Sciatic nerve (tissue), 2 donors: ENCODE data around the gene FLT1. TPM values are rescaled to one million over a fixed set of nuclear protein-coding genes. Genes with fewer than 3 reads are reported as not detected.

Experiments
- ATAC-seq: fragments of 200-7000 bp; cut with Tn5 transposase; one replicate; pipeline ENCODE4 v1.9.1; 2020; ENCODE audit warnings: mild to moderate bottlenecking, moderate library complexity
- DNase-seq: peaks from one replicate; pipeline ENCODE4 v3.0.0-alpha.2; 2020; ENCODE audit warnings: low spot score
- intact Hi-C: fragments of 100-400 bp; cut with DNase I; formaldehyde crosslinking; loops from one replicate; pipeline ENCODE4 v1.14.2; 2022
- total RNA-seq: library from RNA; stranded (reverse); fragmentation: NEBNext Ultra II Directional; extraction: Animal tissue kit (Norgen Biotek cat#: 25700); gene quantifications from one replicate; pipeline ENCODE4 v1.2.1, GENCODE V29; 2021
- donor health status: DM: no; HTN: no; CAD: no.
- donor health status: DM: no; HTN: no; CAD: no.

The FLT1 gene
- total RNA-seq, 1 donor from 2014 or later, result 84.8 TPM

- DNase-seq (no peak), ATAC-seq (no peak)
- intact Hi-C loops, result no loop called here
Observed at GRCh38 chr13:28338742-28339141, 156.2 kb downstream of the FLT1 start.

DNA sequence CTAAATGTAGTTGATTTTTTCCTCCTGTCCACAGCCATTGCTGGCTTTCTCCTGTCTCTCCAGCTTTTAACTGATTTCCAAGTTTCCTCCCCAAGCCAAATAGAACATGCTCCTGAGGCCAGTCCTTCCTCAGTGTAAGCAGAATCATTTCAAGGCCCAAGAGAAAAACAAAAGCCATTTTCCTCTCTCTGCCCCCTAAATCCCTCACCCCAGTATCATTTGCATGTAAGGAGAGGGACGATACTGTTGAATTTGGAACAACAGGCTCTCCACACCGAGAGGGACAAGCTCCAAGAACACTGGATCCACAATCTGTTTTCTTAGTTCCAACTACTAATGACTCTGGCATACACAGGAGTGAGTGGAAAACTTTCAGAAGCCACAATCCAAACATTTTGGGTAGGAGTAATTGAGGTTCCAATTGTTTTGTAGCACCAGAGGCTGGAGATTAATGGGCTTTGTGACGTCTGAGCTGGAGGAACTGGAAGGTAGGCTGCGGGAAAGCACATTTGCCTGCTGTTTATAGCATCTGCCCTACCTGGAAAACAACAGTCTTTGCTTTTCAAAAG is 156.8 kb downstream of the FLT1 start:
- no peak for DNase-seq
- intact Hi-C loops, result no loop called here

GRCh38 chr13:28337166-28338005 is 157.5 kb downstream of the FLT1 start:
- intact Hi-C loops, result no loop called here
- peak; percentile 65 for ATAC-seq
- DNase-seq, result no peak

More for the DNA sequence above, 156.8 kb downstream of the FLT1 start:
- peak; percentile 67 for ATAC-seq

- intact Hi-C loops, result no loop called here
- ATAC-seq (peak; percentile 75), DNase-seq (no peak)
Observed at GRCh38 chr13:28336193-28336657, 158.7 kb downstream of the FLT1 start.

DNA sequence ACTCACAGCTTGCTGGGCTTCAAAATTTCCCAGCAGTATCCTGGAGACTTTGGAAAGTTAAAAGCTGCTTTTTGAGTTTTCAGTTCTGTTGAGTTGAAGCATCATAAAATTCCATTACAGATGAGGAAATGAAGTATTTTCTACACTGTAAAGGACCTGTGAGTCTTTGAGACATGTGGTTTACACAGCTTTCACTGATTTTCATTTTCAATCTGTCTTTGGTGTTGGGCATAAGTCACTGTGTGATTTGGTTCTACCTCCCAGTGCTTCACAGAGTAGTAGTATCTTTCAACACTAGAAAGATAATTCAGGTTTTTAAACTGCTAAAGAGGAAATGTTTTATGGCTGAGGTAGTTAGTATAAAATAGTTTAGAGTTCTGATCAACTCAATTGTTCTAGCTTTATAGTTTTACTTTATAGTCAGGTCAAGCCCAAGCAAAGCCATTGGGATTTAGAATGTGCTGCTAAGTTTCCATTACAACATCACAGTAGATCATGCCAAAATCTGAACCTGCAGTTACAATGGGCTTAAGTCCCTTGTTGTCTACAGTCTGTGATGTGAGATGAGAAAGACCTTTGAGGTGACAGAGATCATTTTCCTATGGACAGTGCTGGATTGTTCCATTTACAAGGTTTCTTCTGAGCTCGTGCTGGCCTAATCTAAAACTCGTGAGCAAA is 161.6 kb downstream of the FLT1 start:
- ATAC-seq, result no peak
- DNase-seq, result no peak
- intact Hi-C loops, result no loop called here

- intact Hi-C loops, result no loop called here
- DNase-seq (no peak), ATAC-seq (peak; percentile 38)
Observed at GRCh38 chr13:28329395-28330158, 165.4 kb downstream of the FLT1 start.

DNA sequence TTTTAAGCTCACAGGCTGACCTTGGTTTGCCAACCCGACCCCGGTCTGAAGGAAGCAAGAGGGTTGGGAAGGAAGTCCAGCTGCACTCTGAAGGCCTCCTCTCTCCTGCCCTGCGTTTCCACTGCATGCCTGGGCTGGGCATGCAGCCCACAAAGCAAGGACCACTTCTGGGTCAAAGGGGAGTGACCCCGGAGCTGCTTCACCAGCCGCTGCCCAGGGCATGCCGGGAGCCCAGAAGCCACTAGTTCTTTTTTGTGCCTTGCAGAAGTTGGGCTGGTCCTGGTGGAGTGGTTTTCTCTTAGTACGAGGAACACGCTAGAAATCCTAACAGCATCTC is 166.7 kb downstream of the FLT1 start:
- intact Hi-C loops, result no loop called here
- DNase-seq (no peak), ATAC-seq (no peak)

GRCh38 chr13:28327373-28328270 is 167.3 kb downstream of the FLT1 start:
- no peak for DNase-seq
- intact Hi-C loops, result no loop called here
- ATAC-seq, result no peak

DNA sequence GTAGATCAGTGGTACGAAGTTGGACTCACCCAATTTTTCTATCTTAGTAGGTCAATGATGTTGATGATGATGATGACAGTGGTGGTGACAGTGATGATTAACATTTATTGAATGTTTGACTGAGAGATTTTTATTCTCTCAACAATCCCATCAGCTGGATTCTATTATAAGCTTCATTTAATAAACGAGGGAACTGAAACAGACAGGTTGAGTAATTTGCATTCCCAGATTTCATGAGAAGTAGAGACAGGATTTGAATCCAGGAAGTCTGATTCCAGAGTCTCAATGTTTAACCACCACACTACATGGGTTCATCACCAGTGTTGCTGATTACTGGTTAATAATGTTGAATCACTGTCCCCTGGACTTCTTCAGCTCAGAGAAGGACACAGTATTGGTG is 168.9 kb downstream of the FLT1 start:
- DNase-seq (no peak), ATAC-seq (no peak)
- intact Hi-C loops, result no loop called here

DNA sequence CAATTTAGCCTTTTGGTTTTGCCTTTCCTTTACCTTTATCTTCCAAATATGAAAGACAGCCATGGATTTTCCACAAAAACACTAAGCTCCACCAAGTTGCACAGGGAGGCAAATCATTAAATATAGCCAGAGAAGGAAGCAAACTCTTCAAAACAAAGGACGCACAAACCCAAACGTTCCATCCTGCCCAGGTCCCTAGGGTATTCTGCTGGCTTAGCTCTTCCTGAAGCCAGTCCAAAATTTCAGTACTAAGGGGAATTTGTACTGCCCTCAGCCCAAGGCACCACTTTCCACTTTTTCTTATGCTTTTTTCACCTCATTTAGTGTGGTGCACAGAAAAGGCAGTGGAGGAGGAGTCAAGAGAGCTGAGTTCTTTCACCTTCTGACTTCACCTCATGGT is 169.9 kb downstream of the FLT1 start:
- intact Hi-C loops, result no loop called here
- DNase-seq, result no peak
- no peak for ATAC-seq

GRCh38 chr13:28324181-28324789 is 170.6 kb downstream of the FLT1 start:
- peak; percentile 73 for ATAC-seq
- DNase-seq, result no peak
- intact Hi-C loops, result no loop called here

- intact Hi-C loops, result no loop called here
- peak; percentile 32 for ATAC-seq
- DNase-seq, result no peak
Observed at GRCh38 chr13:28322256-28322905, 172.5 kb downstream of the FLT1 start.

GRCh38 chr13:28321756-28322155 is 173.2 kb downstream of the FLT1 start:
- ATAC-seq, result no peak
- intact Hi-C loops, result no loop called here
- DNase-seq, result no peak

DNA sequence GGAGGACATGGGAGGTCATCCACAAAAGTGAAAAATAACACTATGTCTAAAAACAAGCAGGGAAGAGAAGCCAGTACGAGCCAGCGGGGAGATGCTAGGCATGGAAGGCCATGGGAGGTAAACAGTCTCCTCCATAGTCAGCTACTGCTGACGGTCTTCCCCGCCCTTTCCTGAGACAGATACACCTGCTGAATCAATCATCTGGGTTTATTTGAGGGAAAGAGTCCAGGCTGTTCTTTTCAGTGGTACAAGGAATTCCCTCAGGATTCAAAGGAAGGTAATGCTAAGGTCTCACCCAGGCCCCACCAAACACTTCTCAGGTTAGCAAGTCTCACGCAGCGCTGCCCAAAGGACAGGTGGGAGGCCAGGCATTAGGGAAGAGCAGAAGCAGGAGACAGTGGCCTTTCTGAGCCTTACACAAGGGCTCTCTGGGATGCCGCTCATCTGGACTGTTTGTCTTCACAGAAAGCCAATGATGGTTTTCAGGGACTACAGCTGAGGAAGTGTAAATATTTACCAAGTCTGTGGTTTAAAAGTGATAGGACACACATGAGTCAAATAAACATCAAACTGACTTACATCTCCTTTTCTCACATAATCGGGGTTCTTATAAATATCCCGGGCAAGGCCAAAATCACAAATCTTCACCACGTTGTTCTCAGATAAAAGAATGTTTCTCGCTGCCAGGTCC is 173.9 kb downstream of the FLT1 start:
- DNase-seq (no peak), ATAC-seq (no peak)
- intact Hi-C loops, result no loop called here

- no peak for ATAC-seq
- intact Hi-C loops, result no loop called here
- DNase-seq, result no peak
Observed at GRCh38 chr13:28320209-28320608, 174.7 kb downstream of the FLT1 start.

- no peak for DNase-seq
- intact Hi-C loops, result no loop called here
- no peak for ATAC-seq
Observed at GRCh38 chr13:28319528-28319927, 175.4 kb downstream of the FLT1 start.

- peak; percentile 43 for ATAC-seq
- intact Hi-C loops, result no loop called here
- no peak for DNase-seq
Observed at GRCh38 chr13:28318496-28318895, 176.4 kb downstream of the FLT1 start.
